ENCODE measurements around the gene GTF2A1.

- peak; percentile 32 for TF ChIP-seq CTCF (IDR thresholded peaks at IDR 0.05; ENCODE audit: low read length)
- no peak for TF ChIP-seq EZH2phosphoT487 (IDR thresholded peaks at IDR 0.05; ENCODE audit: low read length)
- TF ChIP-seq EZH2 (optimal IDR thresholded peaks at IDR 0.05; ENCODE audit: low read depth, low read length): no peak
These were observed 8.9 kb downstream of the GTF2A1 start for GRCh38 chr14:81211844-81212243.

All from MM.1S (cell line).